GM12874 (cell line): ENCODE data around the gene IL27RA.

Experiments
- TF ChIP-seq, protein P1 (sequence below): IDR thresholded peaks from 2 replicates; pipeline ENCODE4 v1.5.1; 2011; ENCODE audit warnings: low read depth, mild to moderate bottlenecking, control low read depth, low read length, moderate library complexity; ENCODE audit not compliant: insufficient read depth

IL27RA gene

DNA sequence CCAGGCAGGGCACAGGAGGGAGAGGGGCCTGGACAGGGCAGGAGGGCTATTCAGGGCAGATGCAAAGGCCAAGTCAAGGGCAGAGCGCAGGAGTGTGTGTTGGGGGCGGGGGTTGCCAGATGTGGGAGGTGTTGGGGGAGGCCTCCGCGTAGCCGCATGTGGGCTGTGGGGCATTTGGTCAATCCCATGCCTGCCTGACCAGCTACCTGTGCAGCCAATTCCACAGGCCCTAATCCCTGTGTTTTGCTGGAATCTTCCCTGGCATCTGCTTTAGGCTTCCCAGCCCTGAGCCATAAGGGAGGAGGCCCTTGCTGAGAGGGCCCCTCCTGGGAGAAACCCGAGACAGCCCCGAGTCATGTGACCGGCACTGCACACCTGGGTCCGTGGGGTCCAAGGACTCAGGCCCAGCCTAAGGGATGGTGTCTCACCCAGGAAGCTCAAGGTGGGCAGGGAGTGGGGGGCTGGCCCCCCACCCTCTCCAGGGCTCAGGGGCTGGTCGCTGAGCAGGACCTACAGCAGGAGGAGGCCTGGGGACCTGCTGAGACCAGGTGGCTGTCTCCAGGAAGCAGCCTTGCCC is 45.7 kb upstream of the IL27RA start:
- TF ChIP-seq, protein P1, sequence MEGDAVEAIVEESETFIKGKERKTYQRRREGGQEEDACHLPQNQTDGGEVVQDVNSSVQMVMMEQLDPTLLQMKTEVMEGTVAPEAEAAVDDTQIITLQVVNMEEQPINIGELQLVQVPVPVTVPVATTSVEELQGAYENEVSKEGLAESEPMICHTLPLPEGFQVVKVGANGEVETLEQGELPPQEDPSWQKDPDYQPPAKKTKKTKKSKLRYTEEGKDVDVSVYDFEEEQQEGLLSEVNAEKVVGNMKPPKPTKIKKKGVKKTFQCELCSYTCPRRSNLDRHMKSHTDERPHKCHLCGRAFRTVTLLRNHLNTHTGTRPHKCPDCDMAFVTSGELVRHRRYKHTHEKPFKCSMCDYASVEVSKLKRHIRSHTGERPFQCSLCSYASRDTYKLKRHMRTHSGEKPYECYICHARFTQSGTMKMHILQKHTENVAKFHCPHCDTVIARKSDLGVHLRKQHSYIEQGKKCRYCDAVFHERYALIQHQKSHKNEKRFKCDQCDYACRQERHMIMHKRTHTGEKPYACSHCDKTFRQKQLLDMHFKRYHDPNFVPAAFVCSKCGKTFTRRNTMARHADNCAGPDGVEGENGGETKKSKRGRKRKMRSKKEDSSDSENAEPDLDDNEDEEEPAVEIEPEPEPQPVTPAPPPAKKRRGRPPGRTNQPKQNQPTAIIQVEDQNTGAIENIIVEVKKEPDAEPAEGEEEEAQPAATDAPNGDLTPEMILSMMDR = no peak

DNA sequence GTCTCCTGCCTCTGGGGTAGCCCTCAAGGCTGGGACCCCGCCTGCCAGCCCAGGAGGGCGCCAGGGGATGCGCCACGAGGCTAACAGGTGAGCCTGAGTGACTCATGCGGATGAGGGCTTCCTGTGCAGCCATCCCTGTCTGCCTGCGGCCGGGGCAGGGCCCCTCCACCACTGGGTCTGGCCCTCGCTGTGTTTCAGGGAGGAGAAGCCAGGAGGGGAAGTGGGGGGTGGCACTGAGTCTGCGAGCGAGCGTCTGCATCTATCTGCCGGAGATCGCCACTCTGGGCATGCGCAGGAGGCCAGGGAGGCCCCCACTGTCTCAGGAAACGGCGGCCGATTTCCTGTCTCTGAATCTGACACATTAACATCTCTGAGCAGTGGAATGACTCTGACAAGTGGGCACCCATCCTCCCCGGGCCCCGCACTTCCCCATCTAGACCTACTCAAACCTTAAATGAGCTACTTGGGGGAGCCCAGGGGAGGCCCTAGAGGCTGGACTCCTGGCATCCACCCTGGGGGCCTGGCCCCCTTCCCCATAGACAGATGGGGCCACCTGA is 45.1 kb upstream of the IL27RA start:
- TF ChIP-seq, protein P1 = no peak

DNA sequence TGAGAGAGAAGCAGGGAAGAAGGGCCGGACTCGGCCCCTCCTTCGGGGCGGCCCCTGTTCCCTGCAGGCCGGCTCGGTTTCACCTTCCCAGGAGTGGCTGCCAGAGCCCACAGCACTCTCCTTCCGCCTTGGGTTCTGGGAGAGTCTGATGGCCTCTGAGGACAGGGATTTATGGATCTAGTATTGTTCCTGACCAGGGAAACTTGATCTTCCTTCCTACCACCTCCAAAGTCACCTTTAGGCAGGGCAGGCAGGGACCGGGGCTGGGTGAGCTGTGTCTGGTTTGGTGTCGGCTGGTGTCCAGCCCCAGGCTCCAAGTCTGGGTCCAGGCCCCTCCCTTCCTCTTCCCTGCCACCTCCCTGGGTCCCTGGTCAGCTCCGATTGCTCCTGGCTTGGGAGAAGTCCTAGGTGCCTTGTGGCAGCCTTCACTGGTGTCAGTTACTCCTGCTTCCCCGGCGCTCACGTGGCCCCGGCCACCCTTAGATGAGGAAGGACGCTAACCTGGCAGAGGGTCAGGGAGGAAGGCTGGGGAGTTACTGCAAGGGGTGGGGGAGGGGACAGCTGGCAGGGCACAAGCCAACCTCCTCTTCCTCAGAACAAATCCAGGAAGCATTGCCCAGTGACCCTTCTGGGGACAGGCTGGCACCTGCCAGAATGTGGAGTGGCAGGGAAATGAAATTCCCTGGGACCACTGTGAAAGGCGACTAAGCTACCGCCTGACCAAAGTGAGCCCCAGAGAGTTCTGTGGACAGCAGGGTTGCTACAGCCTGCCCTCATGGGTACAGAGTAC is 44.3 kb upstream of the IL27RA start:
- TF ChIP-seq, protein P1 = no peak

DNA sequence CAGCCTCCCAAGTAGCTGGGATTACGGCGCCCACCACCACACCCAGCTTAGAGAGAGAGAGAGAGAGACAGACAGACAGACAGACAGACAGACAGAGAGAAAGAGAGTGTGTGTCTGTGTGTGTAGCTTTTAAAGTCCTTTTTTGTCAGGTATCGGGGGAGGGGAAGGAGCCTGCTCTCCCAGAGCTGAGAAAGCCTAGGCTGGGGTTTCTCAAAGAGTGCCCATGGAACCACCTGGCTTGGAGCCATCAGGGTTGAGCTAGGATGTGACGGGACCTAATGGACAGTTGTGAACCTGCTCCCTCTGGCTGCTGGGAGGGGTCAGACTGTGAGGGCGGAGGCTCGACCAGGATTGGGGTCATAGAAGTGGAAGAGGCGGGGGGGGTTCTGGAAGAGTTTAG is 42.1 kb upstream of the IL27RA start:
- TF ChIP-seq, protein P1 = no peak

DNA sequence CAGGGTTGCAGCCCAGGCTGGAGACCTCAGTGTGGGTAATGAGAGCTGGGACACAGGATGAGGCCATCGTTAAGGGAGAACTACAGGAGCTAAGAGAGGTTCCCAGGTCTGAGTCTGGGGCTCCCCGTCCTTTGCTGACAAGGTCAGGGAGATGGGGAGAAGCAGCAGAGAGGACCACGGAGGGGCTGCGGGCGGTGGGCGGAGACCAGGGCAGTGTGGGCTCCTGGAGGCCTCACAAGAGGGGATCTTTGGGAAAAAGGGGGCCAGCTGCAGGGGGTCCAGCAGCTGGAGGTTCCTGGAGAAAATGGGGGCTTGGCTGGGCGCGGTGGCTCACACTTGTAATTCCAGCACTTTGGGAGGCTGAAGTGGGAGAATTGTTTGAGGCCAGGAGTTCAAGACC is 41.5 kb upstream of the IL27RA start:
- TF ChIP-seq, protein P1 = no peak

DNA sequence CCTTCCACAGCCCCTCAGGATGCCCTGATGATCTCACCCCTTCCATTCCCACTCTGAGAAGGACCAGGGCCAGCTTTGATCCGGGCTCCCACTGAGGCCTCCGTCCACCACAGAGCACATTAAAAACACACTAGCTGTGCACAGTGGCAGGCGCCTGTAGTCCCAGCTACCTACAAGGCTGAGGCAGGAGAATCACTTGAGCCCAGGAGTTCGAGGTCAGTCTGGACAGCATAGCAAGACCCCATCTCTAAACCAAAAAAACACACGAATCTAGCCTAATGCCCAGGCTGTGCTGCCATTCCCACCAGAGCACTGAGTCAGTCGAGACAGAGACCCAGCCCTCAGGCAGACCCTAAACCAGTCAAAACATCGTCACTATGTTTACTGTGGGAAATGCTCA is 39.5 kb upstream of the IL27RA start:
- TF ChIP-seq, protein P1 = no peak

DNA sequence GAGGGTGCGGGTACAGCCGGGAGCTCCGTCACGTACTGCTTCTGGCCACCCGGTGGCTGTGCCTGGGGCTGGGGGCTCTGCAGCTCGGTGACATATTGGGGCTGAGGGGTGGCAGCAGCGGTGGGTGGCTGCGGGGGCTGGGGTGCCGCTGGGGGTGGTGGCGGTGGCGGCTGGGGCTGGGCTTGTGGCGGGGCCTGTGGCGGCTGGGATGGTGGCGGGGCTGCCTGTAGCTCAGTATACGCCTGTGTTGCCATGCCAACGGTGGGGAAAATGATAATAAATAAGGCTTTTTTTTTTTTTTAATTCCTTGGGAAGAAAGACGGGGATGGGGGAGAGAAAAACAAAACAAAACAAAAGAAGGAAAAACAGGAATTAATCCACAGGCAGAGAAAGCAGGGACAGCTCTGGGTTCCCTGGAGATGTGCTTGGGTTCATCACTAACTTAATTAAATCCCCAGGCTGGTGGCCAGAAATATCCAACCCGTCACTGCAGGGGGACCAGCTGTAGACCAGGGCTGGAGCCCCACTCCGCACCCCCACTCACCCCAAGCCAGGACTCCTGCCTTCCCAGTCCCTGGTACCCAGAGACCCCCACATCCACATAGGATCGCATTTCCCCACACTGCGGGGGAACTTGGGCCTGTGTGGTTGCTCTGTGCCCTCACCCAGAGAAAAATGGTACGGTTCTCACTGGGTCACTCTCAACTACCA is 37.8 kb upstream of the IL27RA start:
- TF ChIP-seq, protein P1 = no peak
